IMR-90 (cell line): Measurements from ENCODE around the gene ADCY5. TPM values are rescaled to one million over a fixed set of nuclear protein-coding genes. Genes with fewer than 3 reads are reported as not detected.
"Not testable (repeated sequence)": the region's sequence is repeated elsewhere in the genome, so short reads cannot be mapped to it uniquely, and the experiment has no call there.

Experiments used
- ATAC-seq: fragments of 200-7000 bp; cut with Tn5 transposase; 2 replicates; pipeline ENCODE4 v1.9.1; 2020; ENCODE audit warnings: low read depth, mild to moderate bottlenecking, moderate library complexity
- BruUV-seq: library from RNA; stranded (reverse); fragments of 400-500 nt; replicated peaks from 2 replicates; lab custom pipeline; 2021; lab: Mats Ljungman, UMichigan
- CTCF ChIA-PET: fragments of 300-600 bp; formaldehyde crosslinking; extraction: SDS; loops from one replicate; lab custom pipeline; 2021; ENCODE audit warnings: antibody characterized with exemption; lab: Yijun Ruan, JAX
- POLR2A ChIA-PET: fragments of 300-600 bp; sonication (Branson Sonifier 250); formaldehyde crosslinking; loops from one replicate; lab custom pipeline; 2022; ENCODE audit warnings: antibody characterized with exemption; ENCODE audit not compliant: unreplicated experiment; lab: Charles Lee
- DNase-seq: peaks from one replicate; pipeline ENCODE4 v3.0.0; 2013
- H2AFZ ChIP-seq: replicated peaks from 2 replicates; pipeline ENCODE3; 2013; ENCODE audit warnings: low read length, mild to moderate bottlenecking; ENCODE audit not compliant: poor library complexity
- H2AK5ac ChIP-seq: 2 replicates; pipeline ENCODE4 v1.6.1; 2013; ENCODE audit warnings: low read depth, low read length, inconsistent platforms
- H2AK9ac ChIP-seq: replicated peaks from 2 replicates; pipeline ENCODE3; 2013; ENCODE audit warnings: mild to moderate bottlenecking, low read depth, low read length, moderate library complexity; ENCODE audit not compliant: poor library complexity
- H2BK120ac ChIP-seq: 2 replicates; pipeline ENCODE4 v1.6.1; 2013; ENCODE audit warnings: low read depth, low read length, inconsistent platforms
- H2BK15ac ChIP-seq: 3 replicates; pipeline ENCODE4 v1.6.1; 2013; ENCODE audit warnings: low read depth, low read length, inconsistent platforms
- H2BK20ac ChIP-seq: 2 replicates; pipeline ENCODE4 v1.6.1; 2013; ENCODE audit warnings: low read depth, mild to moderate bottlenecking, inconsistent platforms, low read length, moderate library complexity
- H2BK5ac ChIP-seq: 2 replicates; pipeline ENCODE4 v1.6.1; 2013; ENCODE audit warnings: mild to moderate bottlenecking, low read depth, low read length, inconsistent platforms; ENCODE audit not compliant: poor library complexity, severe bottlenecking
- H3K14ac ChIP-seq: replicated peaks from 2 replicates; pipeline ENCODE4 v1.6.1; 2013; ENCODE audit warnings: low read depth, low read length, inconsistent platforms
- H3K18ac ChIP-seq: 2 replicates; pipeline ENCODE4 v1.6.1; 2013; ENCODE audit warnings: low read depth, low read length, control low read depth
- H3K23ac ChIP-seq: 2 replicates; pipeline ENCODE4 v1.6.1; 2013; ENCODE audit warnings: low read depth, low read length, inconsistent platforms
- H3K27ac ChIP-seq: 2 replicates; pipeline ENCODE4 v1.5.1; 2013; ENCODE audit warnings: mild to moderate bottlenecking, control low read depth, low read length; ENCODE audit not compliant: insufficient read depth
- H3K27me3 ChIP-seq: 2 replicates; pipeline ENCODE4 v1.6.1; 2013; ENCODE audit warnings: low read length; ENCODE audit not compliant: control insufficient read depth, insufficient read depth
- H3K36me3 ChIP-seq: 2 replicates; pipeline ENCODE4 v1.6.1; 2013; ENCODE audit warnings: low read length, mixed read lengths; ENCODE audit not compliant: control insufficient read depth, insufficient read depth
- H3K4ac ChIP-seq: 2 replicates; pipeline ENCODE4 v1.6.1; 2013; ENCODE audit warnings: low read depth, low read length, inconsistent platforms
- H3K4me1 ChIP-seq: 2 replicates; pipeline ENCODE4 v1.6.1; 2013; ENCODE audit warnings: low read length, mixed read lengths; ENCODE audit not compliant: control insufficient read depth, insufficient read depth
- H3K4me2 ChIP-seq: 2 replicates; pipeline ENCODE4 v1.6.1; 2013; ENCODE audit warnings: low read depth, mild to moderate bottlenecking, control low read depth, low read length, moderate library complexity
- H3K4me3 ChIP-seq: 2 replicates; pipeline ENCODE4 v1.5.1; 2013; ENCODE audit warnings: low read depth, mild to moderate bottlenecking, control low read depth, low read length, moderate library complexity; ENCODE audit not compliant: insufficient read depth
- H3K56ac ChIP-seq: 2 replicates; pipeline ENCODE4 v1.6.1; 2013; ENCODE audit warnings: low read length, inconsistent platforms; ENCODE audit not compliant: insufficient read depth; ENCODE audit errors: extremely low read depth
- H3K79me1 ChIP-seq, 2 experiments: 2 replicates each; pipeline ENCODE4 v1.6.1; 2013; ENCODE audit warnings: low read length in 2 of 2, inconsistent platforms in 1 of 2, low read depth in 1 of 2
- H3K9ac ChIP-seq: 2 replicates; pipeline ENCODE4 v1.6.1; 2013; ENCODE audit warnings: low read depth, low read length, control low read depth
- H3K9me1 ChIP-seq: 2 replicates; pipeline ENCODE4 v1.6.1; 2013; ENCODE audit warnings: low read length, inconsistent platforms; ENCODE audit not compliant: insufficient read depth
- H3K9me3 ChIP-seq: 2 replicates; pipeline ENCODE4 v1.6.1; 2013; ENCODE audit warnings: low read length; ENCODE audit not compliant: control insufficient read depth, insufficient read depth
- H4K20me1 ChIP-seq: 2 replicates; pipeline ENCODE4 v1.6.1; 2013; ENCODE audit warnings: low read length, inconsistent platforms; ENCODE audit not compliant: insufficient read depth
- H4K5ac ChIP-seq: 2 replicates; pipeline ENCODE4 v1.6.1; 2013; ENCODE audit warnings: mild to moderate bottlenecking, low read depth, low read length, control low read depth
- H4K8ac ChIP-seq, 2 experiments: 2 replicates each; pipeline ENCODE4 v1.6.1; 2013; ENCODE audit warnings: low read depth in 2 of 2, low read length in 2 of 2, control low read depth in 1 of 2, inconsistent platforms in 1 of 2
- H4K91ac ChIP-seq: 2 replicates; pipeline ENCODE4 v1.6.1; 2013; ENCODE audit warnings: low read depth, low read length, inconsistent platforms; ENCODE audit not compliant: insufficient read depth
- CTCF ChIP-seq: conservative IDR thresholded peaks from 2 replicates; pipeline ENCODE4 v1.5.1; 2012; ENCODE audit warnings: mild to moderate bottlenecking, low read depth, low read length, improper control_type of control experiment
- FOS ChIP-seq: fragments of 150-350 bp; IDR thresholded peaks from 2 replicates; pipeline ENCODE4 v1.6.1; 2016; ENCODE audit warnings: low read depth, low read length
- MAZ ChIP-seq: IDR thresholded peaks from 2 replicates; pipeline ENCODE4 v1.6.1; 2012; ENCODE audit warnings: low read depth, mild to moderate bottlenecking, low read length, improper control_type of control experiment, moderate library complexity, borderline replicate concordance
- MXI1 ChIP-seq: IDR thresholded peaks from 2 replicates; pipeline ENCODE4 v1.6.1; 2012; ENCODE audit warnings: low read depth, mild to moderate bottlenecking, low read length, moderate library complexity, borderline replicate concordance
- NFE2L2 ChIP-seq: fragments of 150-350 bp; IDR thresholded peaks from 2 replicates; pipeline ENCODE4 v1.6.1; 2016; ENCODE audit warnings: low read depth, mild to moderate bottlenecking, low read length
- POLR2A ChIP-seq: IDR thresholded peaks from 2 replicates; pipeline ENCODE4 v1.6.1; 2012; ENCODE audit warnings: mild to moderate bottlenecking, low read depth, low read length
- RFX5 ChIP-seq: IDR thresholded peaks from 2 replicates; pipeline ENCODE4 v1.8.0; 2012; ENCODE audit warnings: low read depth, mild to moderate bottlenecking, low read length, moderate library complexity
- SMC3 ChIP-seq: fragments of 150-350 bp; IDR thresholded peaks from 2 replicates; pipeline ENCODE4 v1.6.1; 2016; ENCODE audit warnings: low read depth, mild to moderate bottlenecking, antibody characterized with exemption, low read length, moderate library complexity
- WGBS, 2 experiments: methylation state at CpG; one replicate each; pipeline versions ENCODE4 v1.1.5 to v1.1.7; 2013; ENCODE audit warnings: missing lambda C conversion rate in 2 of 2; ENCODE audit not compliant: insufficient read length in 1 of 2; ENCODE audit errors: extremely low coverage in 2 of 2; 5-methylcytosine and 5-hydroxymethylcytosine counted together
- dilution Hi-C: fragments of 300-500 bp; cut with HindIII; formaldehyde crosslinking; loops from one replicate; pipeline ENCODE4 v1.14.3; 2018; ENCODE audit warnings: low sequenced_read_pairs; ENCODE audit not compliant: unreplicated experiment
- in situ Hi-C: fragments of 300-500 bp; cut with MboI; formaldehyde crosslinking; loops from 3 replicates; pipeline ENCODE4 v1.14.3; 2019; ENCODE audit warnings: low sequenced_read_pairs, inconsistent platforms, mixed read lengths
- intact Hi-C: fragments of 100-400 bp; cut with micrococcal nuclease; formaldehyde crosslinking; loops from 2 replicates; pipeline ENCODE4 v1.10.0; 2022
- polyA plus RNA-seq, 3 experiments: library from polyadenylated mRNA; depleted of rRNA; stranded (reverse); fragments of >200 nt; gene quantifications; 2 replicates each; pipeline ENCODE4 v1.2.3, GENCODE V29; 2012; ENCODE audit warnings: low replicate concordance in 1 of 3
- total RNA-seq: library from RNA; depleted of rRNA; stranded (reverse); fragments of >200 nt; gene quantifications from 2 replicates; pipeline ENCODE4 v1.2.3, GENCODE V29; 2012

The ADCY5 gene
- total and polyA plus RNA-seq, 2 of the 4 experiments (the other 2 are of a cell fraction): 0.14 to 0.18 TPM

GRCh38 chr3:123239756-123240155 is 209.1 kb downstream of the ADCY5 start:
- Histone ChIP-seq H3K9me3 (no peaks in the 10 kb centered on the region), H3K36me3 (no peaks in the 10 kb centered on the region), H3K4me1 (peaks cover 1% of the 10 kb centered on the region; the same call in 1 of the 2 replicates), H3K27me3 (no peaks in the 10 kb centered on the region), H2AK5ac (no peak overlapping the region), H3K4ac (no peak overlapping the region), H2AK9ac (no peak overlapping the region), H4K8ac (no peak overlapping the region), H2BK15ac (no peak overlapping the region), H4K91ac (no peak overlapping the region), H3K14ac (no peak overlapping the region), H4K5ac (no peak overlapping the region), H3K79me1 (peaks cover 6 to 9% of the 10 kb centered on the region in 2 experiments), H3K4me2 (no peak overlapping the region), H2BK20ac (no peak overlapping the region), H3K18ac (no peak overlapping the region), H3K4me3 (no peak overlapping the region), H3K9ac (no peak overlapping the region), H2BK5ac (no peak overlapping the region), H3K9me1 (0 out of 2 replicates have a peak, but pooled peaks cover 6% of the 10 kb centered on the region), H2BK120ac (no peak overlapping the region), H2AFZ (no peak overlapping the region), H3K56ac (no peak overlapping the region), H3K23ac (no peak overlapping the region), H4K20me1 (no peaks in the 10 kb centered on the region; the same call in 1 of the 2 replicates), H3K27ac (no peak overlapping the region)
- BruUV-seq: no TSS peak
- dilution Hi-C loops: no loop called here
- ChIA-PET POLR2A (no interaction called here), CTCF (no interaction called here)
- TF ChIP-seq SMC3: no peak
- no peak for TF ChIP-seq CTCF
- no peak for TF ChIP-seq MXI1
- no peak for TF ChIP-seq NFE2L2
- no peak for TF ChIP-seq POLR2A
- TF ChIP-seq MAZ: no peak
- TF ChIP-seq RFX5: no peak
- no peak for TF ChIP-seq FOS
- no CpG with 5 or more reads among the region's 1 CpG for WGBS, 2 experiments
- intact Hi-C loops: no loop called here
- in situ Hi-C loops: no loop called here
- ATAC-seq (no peak), DNase-seq (no peak)

DNA sequence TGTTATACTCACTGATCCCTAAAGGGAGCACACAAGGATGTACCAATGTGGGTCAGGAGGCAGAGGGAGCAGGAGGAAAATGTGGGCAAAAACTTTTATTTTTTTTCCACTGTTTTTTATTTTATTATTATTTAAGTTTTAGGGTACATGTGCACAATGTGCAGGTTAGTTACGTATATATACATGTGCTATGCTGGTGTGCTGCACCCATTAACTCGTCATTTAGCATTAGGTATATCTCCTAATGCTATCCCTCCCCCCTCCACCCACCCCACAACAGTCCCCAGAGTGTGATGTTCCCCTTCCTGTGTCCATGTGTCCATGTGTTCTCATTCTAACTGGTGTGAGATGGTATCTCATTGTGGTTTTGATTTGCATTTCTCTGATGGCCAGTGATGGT is 209.7 kb downstream of the ADCY5 start:
- H3K36me3 ChIP-seq, ATAC-seq, BruUV-seq: not testable (repeated sequence)

More for the DNA sequence above, 209.7 kb downstream of the ADCY5 start:
- H2BK5ac ChIP-seq, H3K27me3 ChIP-seq, H2AK5ac ChIP-seq, H3K79me1 ChIP-seq, DNase-seq, CTCF ChIA-PET, H3K23ac ChIP-seq, H2AFZ ChIP-seq, dilution Hi-C loops, H4K8ac ChIP-seq, H3K9ac ChIP-seq, H2BK15ac ChIP-seq, H3K4me2 ChIP-seq, H3K4me3 ChIP-seq, H3K27ac ChIP-seq, H3K4me1 ChIP-seq, H3K56ac ChIP-seq, H4K5ac ChIP-seq, in situ Hi-C loops, H3K14ac ChIP-seq, H4K20me1 ChIP-seq, H3K9me3 ChIP-seq, intact Hi-C loops, H2AK9ac ChIP-seq, H4K91ac ChIP-seq, H2BK120ac ChIP-seq, POLR2A ChIA-PET, H2BK20ac ChIP-seq, H3K9me1 ChIP-seq, H3K4ac ChIP-seq, H3K18ac ChIP-seq: not testable (repeated sequence)
- WGBS, 2 experiments: no CpG with 5 or more reads among the region's 2 CpGs
